Trophoblast cell (in vitro differentiated cells and primary cell): Measurements from ENCODE around the gene HCRTR1.

Experiments used
- DNase-seq, 2 donors: peaks; one replicate each; pipeline ENCODE4 v3.0.0-alpha.2; 2016
- H2AFZ ChIP-seq: 2 replicates; pipeline ENCODE4 v1.6.1; 2013; ENCODE audit warnings: low read length, moderate library complexity, mild to moderate bottlenecking; ENCODE audit not compliant: insufficient read depth, poor library complexity
- H2AK5ac ChIP-seq: 2 replicates; pipeline ENCODE4 v1.6.1; 2013; ENCODE audit warnings: mild to moderate bottlenecking, low read length
- H2BK120ac ChIP-seq: 2 replicates; pipeline ENCODE4 v1.6.1; 2013; ENCODE audit warnings: low read length, mild to moderate bottlenecking, moderate library complexity; ENCODE audit not compliant: insufficient read depth, poor library complexity
- H2BK12ac ChIP-seq: 2 replicates; pipeline ENCODE4 v1.6.1; 2013; ENCODE audit warnings: mild to moderate bottlenecking, low read length, moderate library complexity
- H2BK5ac ChIP-seq: 2 replicates; pipeline ENCODE4 v1.6.1; 2013; ENCODE audit warnings: low read length, low read depth, moderate library complexity, mild to moderate bottlenecking; ENCODE audit not compliant: poor library complexity
- H3K14ac ChIP-seq: 2 replicates; pipeline ENCODE4 v1.6.1; 2013; ENCODE audit warnings: mild to moderate bottlenecking, low read length
- H3K18ac ChIP-seq: 2 replicates; pipeline ENCODE4 v1.6.1; 2013; ENCODE audit warnings: mild to moderate bottlenecking, low read length
- H3K23ac ChIP-seq: 2 replicates; pipeline ENCODE4 v1.6.1; 2013; ENCODE audit warnings: low read length
- H3K27ac ChIP-seq: 2 replicates; pipeline ENCODE4 v1.5.1; 2013; ENCODE audit warnings: low read depth, mild to moderate bottlenecking, inconsistent platforms, low read length, moderate library complexity
- H3K27me3 ChIP-seq: 2 replicates; pipeline ENCODE4 v1.6.1; 2013; ENCODE audit warnings: inconsistent platforms, mild to moderate bottlenecking, low read length, moderate library complexity; ENCODE audit not compliant: insufficient read depth
- H3K36me3 ChIP-seq, 2 experiments: 1 replicate in 1 of 2; 2 replicates in 1 of 2; pipeline ENCODE4 v1.6.1; 2013; ENCODE audit warnings: low read length in 2 of 2, mild to moderate bottlenecking in 2 of 2, moderate library complexity in 1 of 2; ENCODE audit not compliant: insufficient read depth in 2 of 2, control insufficient read depth in 1 of 2
- H3K4ac ChIP-seq: 2 replicates; pipeline ENCODE4 v1.6.1; 2013; ENCODE audit warnings: low read depth, mild to moderate bottlenecking, low read length, moderate library complexity
- H3K4me1 ChIP-seq, 2 experiments: 1 replicate in 1 of 2; 2 replicates in 1 of 2; pipeline ENCODE4 v1.6.1; 2013; ENCODE audit warnings: low read length in 2 of 2, mild to moderate bottlenecking in 2 of 2, moderate library complexity in 1 of 2; ENCODE audit not compliant: insufficient read depth in 2 of 2, control insufficient read depth in 1 of 2
- H3K4me2 ChIP-seq: 2 replicates; pipeline ENCODE4 v1.6.1; 2013; ENCODE audit warnings: inconsistent platforms, mild to moderate bottlenecking, low read length, moderate library complexity
- H3K4me3 ChIP-seq: 2 replicates; pipeline ENCODE4 v1.5.1; 2013; ENCODE audit warnings: mild to moderate bottlenecking, low read depth, low read length, inconsistent platforms
- H3K79me1 ChIP-seq: one replicate; pipeline ENCODE4 v1.6.1; 2013; ENCODE audit warnings: low read length
- H3K79me2 ChIP-seq: 2 replicates; pipeline ENCODE4 v1.6.1; 2013; ENCODE audit warnings: low read length, mild to moderate bottlenecking; ENCODE audit not compliant: control insufficient read depth, insufficient read depth, poor library complexity
- H3K9ac ChIP-seq: 2 replicates; pipeline ENCODE4 v1.6.1; 2013; ENCODE audit warnings: mild to moderate bottlenecking, low read length
- H3K9me3 ChIP-seq: 2 replicates; pipeline ENCODE4 v1.6.1; 2013; ENCODE audit warnings: low read depth, mild to moderate bottlenecking, control low read depth, inconsistent platforms, low read length; ENCODE audit not compliant: insufficient read depth
- H4K12ac ChIP-seq: 2 replicates; pipeline ENCODE4 v1.6.1; 2013; ENCODE audit warnings: low read depth, mild to moderate bottlenecking, low read length, moderate library complexity
- H4K8ac ChIP-seq: 2 replicates; pipeline ENCODE4 v1.6.1; 2013; ENCODE audit warnings: low read depth, mild to moderate bottlenecking, low read length, moderate library complexity
- H4K91ac ChIP-seq: one replicate; pipeline ENCODE4 v1.6.1; 2013; ENCODE audit warnings: low read depth, mild to moderate bottlenecking, low read length, moderate library complexity
- WGBS: extraction: QIAGEN DNeasy Blood & Tissue Kit; methylation state at CpG from one replicate; pipeline ENCODE4 v1.1.7; 2013; ENCODE audit warnings: missing lambda C conversion rate; ENCODE audit not compliant: insufficient read length, insufficient coverage; ENCODE audit errors: extremely low coverage; 5-methylcytosine and 5-hydroxymethylcytosine counted together

Gene HCRTR1

GRCh38 chr1:31626223-31627207 lies 9.0 kb downstream of the HCRTR1 start:
- H2AK5ac ChIP-seq = peak overlapping the region; percentile 98
- peak overlapping the region; percentile 91 for H3K14ac ChIP-seq
- WGBS = no CpG with 5 or more reads among the region's 23 CpGs
- H3K79me1 ChIP-seq = peaks cover 56% of the 10 kb centered on the region
- H3K9ac ChIP-seq = no peak overlapping the region
- peak overlapping the region; percentile 11 for H3K4me2 ChIP-seq
- H3K27ac ChIP-seq = peak overlapping the region; percentile 91
- H2BK12ac ChIP-seq = peak overlapping the region; percentile 95
- no peak overlapping the region for H3K23ac ChIP-seq
- peaks cover 21 to 24% of the 10 kb centered on the region in 2 experiments for H3K36me3 ChIP-seq
- DNase-seq = peak; percentile 81 to 84
- peaks cover 52 to 56% of the 10 kb centered on the region in 2 experiments for H3K4me1 ChIP-seq
- H4K8ac ChIP-seq = peak overlapping the region; percentile 83
- peak overlapping the region; percentile 17 for H2AFZ ChIP-seq
- H4K91ac ChIP-seq = peak overlapping the region; percentile 97
- H3K4me3 ChIP-seq = no peak overlapping the region
- H2BK120ac ChIP-seq = peak overlapping the region; percentile 96
- no peaks in the 10 kb centered on the region for H3K27me3 ChIP-seq
- H4K12ac ChIP-seq = peak overlapping the region; percentile 54
- peaks cover 2% of the 10 kb centered on the region for H3K9me3 ChIP-seq
- peaks cover 19% of the 10 kb centered on the region for H3K79me2 ChIP-seq
- H2BK5ac ChIP-seq = peak overlapping the region; percentile 95
- peak overlapping the region; percentile 84 for H3K4ac ChIP-seq
- peak overlapping the region; percentile 91 for H3K18ac ChIP-seq

GRCh38 chr1:31627301-31627929 lies 9.9 kb downstream of the HCRTR1 start:
- Histone ChIP-seq H3K27me3 (no peaks in the 10 kb centered on the region), H3K4me2 (no peak overlapping the region), H4K12ac (peak overlapping the region; percentile 31), H4K8ac (peak overlapping the region; percentile 82), H3K27ac (peak overlapping the region; percentile 91), H4K91ac (peak overlapping the region; percentile 97), H2AFZ (no peak overlapping the region), H3K9ac (peak overlapping the region; percentile 41), H3K18ac (peak overlapping the region; percentile 79), H3K36me3 (peaks cover 30 to 33% of the 10 kb centered on the region in 2 experiments), H2BK12ac (peak overlapping the region; percentile 95), H2AK5ac (peak overlapping the region; percentile 98), H2BK5ac (peak overlapping the region; percentile 95), H3K14ac (peak overlapping the region; percentile 90), H3K79me1 (peaks cover 57% of the 10 kb centered on the region), H3K4me1 (peaks cover 52 to 61% of the 10 kb centered on the region in 2 experiments), H3K4ac (peak overlapping the region; percentile 64), H3K9me3 (peaks cover 2% of the 10 kb centered on the region), H2BK120ac (peak overlapping the region; percentile 94), H3K4me3 (no peak overlapping the region), H3K79me2 (peaks cover 19% of the 10 kb centered on the region), H3K23ac (no peak overlapping the region)
- WGBS = no CpG with 5 or more reads among the region's 13 CpGs
- no peak for DNase-seq

GRCh38 chr1:31627930-31628559 lies 10.6 kb downstream of the HCRTR1 start:
- H3K4me1 ChIP-seq = peaks cover 55 to 65% of the 10 kb centered on the region in 2 experiments
- H3K27me3 ChIP-seq = no peaks in the 10 kb centered on the region
- peak overlapping the region; percentile 91 for H3K27ac ChIP-seq
- no peak overlapping the region for H3K23ac ChIP-seq
- peaks cover 2% of the 10 kb centered on the region for H3K9me3 ChIP-seq
- peak overlapping the region; percentile 82 for H4K8ac ChIP-seq
- H2BK120ac ChIP-seq = peak overlapping the region; percentile 94
- peak in 1 of 2 donors; percentile 28 for DNase-seq
- peak overlapping the region; percentile 98 for H2AK5ac ChIP-seq
- peak overlapping the region; percentile 97 for H4K91ac ChIP-seq
- no peak overlapping the region for H4K12ac ChIP-seq
- peaks cover 19% of the 10 kb centered on the region for H3K79me2 ChIP-seq
- peaks cover 59% of the 10 kb centered on the region for H3K79me1 ChIP-seq
- peak overlapping the region; percentile 64 for H3K4ac ChIP-seq
- peak overlapping the region; percentile 93 for H3K18ac ChIP-seq
- peaks cover 33 to 35% of the 10 kb centered on the region in 2 experiments for H3K36me3 ChIP-seq
- peak overlapping the region; percentile 93 for H3K14ac ChIP-seq
- H2BK12ac ChIP-seq = peak overlapping the region; percentile 95
- H2BK5ac ChIP-seq = peak overlapping the region; percentile 95
- H3K9ac ChIP-seq = no peak overlapping the region
- WGBS = no CpG with 5 or more reads among the region's 11 CpGs
- no peak overlapping the region for H3K4me2 ChIP-seq
- peak overlapping the region; percentile 41 for H2AFZ ChIP-seq
- H3K4me3 ChIP-seq = no peak overlapping the region
